C4-2B (cell line): Measurements from ENCODE around the gene PLXNA2.

Experiments
- CTCF ChIP-seq: fragments of 450-650 bp; conservative IDR thresholded peaks from 2 replicates; pipeline ENCODE4 v1.5.1; 2017; ENCODE audit warnings: mild to moderate bottlenecking
- ZFX ChIP-seq: fragments of 450-650 bp; IDR thresholded peaks from 2 replicates; pipeline ENCODE4 v1.6.1; 2017

- TF ChIP-seq CTCF (no peak), ZFX (no peak)
These were observed 185.9 kb downstream of the PLXNA2 start for GRCh38 chr1:208058267-208058666.
